Liver (tissue), 9 donors: ENCODE measurements around the gene MAP3K4. TPM values are rescaled to one million over a fixed set of nuclear protein-coding genes. Genes with fewer than 3 reads are reported as not detected.

Source experiments
- DNase-seq: peaks from one replicate; pipeline ENCODE4 v3.0.0-alpha.2; 2017; ENCODE audit warnings: low spot score
- H3K27ac ChIP-seq, 2 donors: one replicate each; pipeline ENCODE4 v1.7.0; 2013; ENCODE audit warnings: inconsistent platforms in 2 of 2, low read length in 2 of 2, control low read depth in 1 of 2, low read depth in 1 of 2, mild to moderate bottlenecking in 1 of 2
- H3K27me3 ChIP-seq, 4 donors: one replicate each; pipeline versions ENCODE4 v1.6.1 to v1.7.0; 2013; ENCODE audit warnings: low read length in 3 of 4, inconsistent platforms in 1 of 4, mild to moderate bottlenecking in 1 of 4, moderate library complexity in 1 of 4; ENCODE audit not compliant: control insufficient read depth in 4 of 4, insufficient read depth in 4 of 4
- H3K36me3 ChIP-seq, 4 donors: one replicate each; pipeline versions ENCODE4 v1.6.1 to v1.7.0; 2013; ENCODE audit warnings: low read length in 3 of 4, mild to moderate bottlenecking in 3 of 4, low read depth in 1 of 4, moderate library complexity in 1 of 4; ENCODE audit not compliant: control insufficient read depth in 4 of 4, insufficient read depth in 3 of 4
- H3K4me1 ChIP-seq, 4 donors: one replicate each; pipeline versions ENCODE4 v1.6.1 to v1.7.0; 2013; ENCODE audit warnings: low read length in 3 of 4, mild to moderate bottlenecking in 3 of 4, moderate library complexity in 1 of 4; ENCODE audit not compliant: control insufficient read depth in 4 of 4, insufficient read depth in 4 of 4
- H3K4me3 ChIP-seq, 3 donors: one replicate each; pipeline versions ENCODE4 v1.6.1 to v1.7.0; 2013; ENCODE audit warnings: low read length in 3 of 3, control low read depth in 1 of 3, low read depth in 1 of 3, mild to moderate bottlenecking in 1 of 3
- H3K9ac ChIP-seq, 2 donors: one replicate each; pipeline ENCODE4 v1.7.0; 2013; ENCODE audit warnings: low read length in 2 of 2, mild to moderate bottlenecking in 2 of 2, moderate library complexity in 2 of 2, control low read depth in 1 of 2, low read depth in 1 of 2
- H3K9me3 ChIP-seq, 4 donors: one replicate each; pipeline versions ENCODE4 v1.6.1 to v1.7.0; 2013; ENCODE audit warnings: low read length in 3 of 4; ENCODE audit not compliant: control insufficient read depth in 4 of 4
- ATF3 ChIP-seq: IDR thresholded peaks from 2 replicates; pipeline ENCODE4 v1.6.1; 2016; ENCODE audit warnings: antibody characterized with exemption
- EGR1 ChIP-seq, 2 donors: IDR thresholded peaks; 2 replicates each; pipeline ENCODE4 v1.6.1; 2016 to 2018; ENCODE audit warnings: antibody characterized with exemption in 2 of 2, low read depth in 2 of 2
- FOXA1 ChIP-seq: IDR thresholded peaks from 2 replicates; pipeline ENCODE4 v1.6.1; 2016; ENCODE audit warnings: antibody characterized with exemption
- FOXA2 ChIP-seq: IDR thresholded peaks from 2 replicates; pipeline ENCODE4 v1.6.1; 2016; ENCODE audit warnings: antibody characterized with exemption
- GABPA ChIP-seq, 2 donors: IDR thresholded peaks in 1 of 2; conservative IDR thresholded peaks in 1 of 2; 2 replicates each; pipeline ENCODE4 v1.6.1; 2016; ENCODE audit warnings: antibody characterized with exemption in 2 of 2, mild to moderate bottlenecking in 1 of 2, moderate library complexity in 1 of 2
- HNF4A ChIP-seq, 2 donors: conservative IDR thresholded peaks; 2 replicates each; pipeline ENCODE4 v1.6.1; 2016; ENCODE audit warnings: antibody characterized with exemption in 2 of 2, mild to moderate bottlenecking in 2 of 2
- HNF4G ChIP-seq: IDR thresholded peaks from 2 replicates; pipeline ENCODE4 v1.6.1; 2016; ENCODE audit warnings: antibody characterized with exemption
- JUND ChIP-seq, 2 donors: IDR thresholded peaks; 2 replicates each; pipeline ENCODE4 v1.6.1; 2016; ENCODE audit warnings: antibody characterized with exemption in 2 of 2
- NR2F2 ChIP-seq: IDR thresholded peaks from 2 replicates; pipeline ENCODE4 v1.6.1; 2016; ENCODE audit warnings: antibody characterized with exemption
- RAD21 ChIP-seq, 2 donors: IDR thresholded peaks; 2 replicates each; pipeline ENCODE4 v1.6.1; 2016; ENCODE audit warnings: antibody characterized with exemption in 2 of 2, mild to moderate bottlenecking in 2 of 2
- RXRA ChIP-seq, 2 donors: IDR thresholded peaks; 2 replicates each; pipeline ENCODE4 v1.6.1; 2017 to 2018; ENCODE audit warnings: antibody characterized with exemption in 2 of 2, mild to moderate bottlenecking in 1 of 2
- SP1 ChIP-seq: IDR thresholded peaks from 2 replicates; pipeline ENCODE4 v1.6.1; 2018; ENCODE audit warnings: antibody characterized with exemption, mild to moderate bottlenecking
- TAF1 ChIP-seq: conservative IDR thresholded peaks from 2 replicates; pipeline ENCODE4 v1.6.1; 2016; ENCODE audit warnings: antibody characterized with exemption, mild to moderate bottlenecking
- YY1 ChIP-seq: IDR thresholded peaks from 2 replicates; pipeline ENCODE4 v1.6.1; 2016; ENCODE audit warnings: antibody characterized with exemption, mild to moderate bottlenecking
- WGBS: extraction: QIAGEN DNeasy Blood & Tissue Kit; methylation state at CpG from one replicate; pipeline ENCODE4 v1.1.7; 2013; 5-methylcytosine and 5-hydroxymethylcytosine counted together
- polyA plus RNA-seq, 2 donors: library from polyadenylated mRNA; stranded (reverse) in 1 of 2; unstranded in 1 of 2; fragments of 200-250 nt in 1 of 2; fragments of >200 nt in 1 of 2; fragmentation: Nextera tagmentation in 1 of 2; extraction: Ambion mirVana in 1 of 2; gene quantifications; one replicate each; pipeline versions ENCODE4 v1.2.1 to v1.2.3, GENCODE V29; 2013 to 2015
- total RNA-seq, 2 donors: library from RNA; depleted of rRNA; stranded (reverse); fragments of >200 nt; gene quantifications; one replicate each; pipeline ENCODE4 v1.2.3, GENCODE V29; 2014
- TF ChIP-seq, protein P1 (sequence below): IDR thresholded peaks from 2 replicates; pipeline ENCODE4 v1.6.1; 2016; ENCODE audit warnings: antibody characterized with exemption
- TF ChIP-seq, protein P2 (sequence below): fragments of 150-350 bp; IDR thresholded peaks from 2 replicates; pipeline ENCODE4 v1.5.1; 2017; ENCODE audit warnings: improper control_type of control experiment, low read depth, low read length; ENCODE audit not compliant: missing input control
- TF ChIP-seq, protein P3 (sequence below): IDR thresholded peaks from 2 replicates; pipeline ENCODE4 v1.6.1; 2016; ENCODE audit warnings: antibody characterized with exemption, mild to moderate bottlenecking
- TF ChIP-seq, protein P4 (sequence below): IDR thresholded peaks from 2 replicates; pipeline ENCODE4 v1.6.1; 2016; ENCODE audit warnings: antibody characterized with exemption
- donor health status: healthy.
- donor health status: healthy.
- donor health status: healthy.
- donor health status: healthy.
- donor health status: healthy.

Gene MAP3K4
- total and polyA plus RNA-seq, 4 donors: 4.3 to 20.0 (median 11.7) TPM

DNA sequence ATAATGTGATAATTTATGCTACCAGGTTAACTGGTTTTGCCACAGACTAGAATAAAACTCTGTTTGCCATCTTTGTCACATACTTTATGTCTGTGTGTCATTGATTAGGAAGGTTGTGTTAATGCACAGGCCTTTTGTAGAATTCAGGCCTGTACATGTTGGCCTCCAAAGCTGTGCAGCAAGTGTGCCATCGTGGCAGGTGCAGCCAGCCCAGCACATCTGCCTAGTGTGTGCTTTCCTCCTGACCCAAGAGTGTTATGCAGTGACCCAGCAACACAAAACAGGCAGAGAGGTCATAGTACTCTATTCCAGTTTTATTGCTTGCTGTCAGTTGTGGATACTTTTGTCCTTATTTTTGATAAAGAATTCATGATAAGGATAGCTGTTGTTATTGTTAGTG is 3.7 kb downstream of the MAP3K4 start:
- DNase-seq: no peak
- H3K27ac ChIP-seq: no peak overlapping the region
- H3K9ac ChIP-seq: no peak overlapping the region
- H3K36me3 ChIP-seq: no peaks in the 10 kb centered on the region
- H3K27me3 ChIP-seq: no peaks in the 10 kb centered on the region
- H3K9me3 ChIP-seq: no peaks in the 10 kb centered on the region
- H3K4me3 ChIP-seq: no peak overlapping the region
- WGBS: 32% methylated on average over 1 of the region's 1 CpG
- TF ChIP-seq GABPA (IDR thresholded peaks at IDR 0.05 in 1 of 2, conservative IDR thresholded peaks at IDR 0.05 in 1 of 2) (no peak), RXRA (IDR thresholded peaks at IDR 0.05) (no peak), SP1 (no peak), NR2F2 (no peak), FOXA2 (no peak), EGR1 (IDR thresholded peaks at IDR 0.05; ENCODE audit: low read depth in 2 of 2) (no peak), RAD21 (IDR thresholded peaks at IDR 0.05) (no peak), FOXA1 (no peak), HNF4G (no peak), HNF4A (conservative IDR thresholded peaks at IDR 0.05) (no peak), ATF3 (no peak), TAF1 (no peak), YY1 (no peak)
- TF ChIP-seq, protein P1, sequence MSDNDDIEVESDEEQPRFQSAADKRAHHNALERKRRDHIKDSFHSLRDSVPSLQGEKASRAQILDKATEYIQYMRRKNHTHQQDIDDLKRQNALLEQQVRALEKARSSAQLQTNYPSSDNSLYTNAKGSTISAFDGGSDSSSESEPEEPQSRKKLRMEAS: no peak
- TF ChIP-seq, protein P2, sequence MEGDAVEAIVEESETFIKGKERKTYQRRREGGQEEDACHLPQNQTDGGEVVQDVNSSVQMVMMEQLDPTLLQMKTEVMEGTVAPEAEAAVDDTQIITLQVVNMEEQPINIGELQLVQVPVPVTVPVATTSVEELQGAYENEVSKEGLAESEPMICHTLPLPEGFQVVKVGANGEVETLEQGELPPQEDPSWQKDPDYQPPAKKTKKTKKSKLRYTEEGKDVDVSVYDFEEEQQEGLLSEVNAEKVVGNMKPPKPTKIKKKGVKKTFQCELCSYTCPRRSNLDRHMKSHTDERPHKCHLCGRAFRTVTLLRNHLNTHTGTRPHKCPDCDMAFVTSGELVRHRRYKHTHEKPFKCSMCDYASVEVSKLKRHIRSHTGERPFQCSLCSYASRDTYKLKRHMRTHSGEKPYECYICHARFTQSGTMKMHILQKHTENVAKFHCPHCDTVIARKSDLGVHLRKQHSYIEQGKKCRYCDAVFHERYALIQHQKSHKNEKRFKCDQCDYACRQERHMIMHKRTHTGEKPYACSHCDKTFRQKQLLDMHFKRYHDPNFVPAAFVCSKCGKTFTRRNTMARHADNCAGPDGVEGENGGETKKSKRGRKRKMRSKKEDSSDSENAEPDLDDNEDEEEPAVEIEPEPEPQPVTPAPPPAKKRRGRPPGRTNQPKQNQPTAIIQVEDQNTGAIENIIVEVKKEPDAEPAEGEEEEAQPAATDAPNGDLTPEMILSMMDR: no peak
- peaks cover 0 to 17% (median 15%) of the 10 kb centered on the region in 4 donors for H3K4me1 ChIP-seq

DNA sequence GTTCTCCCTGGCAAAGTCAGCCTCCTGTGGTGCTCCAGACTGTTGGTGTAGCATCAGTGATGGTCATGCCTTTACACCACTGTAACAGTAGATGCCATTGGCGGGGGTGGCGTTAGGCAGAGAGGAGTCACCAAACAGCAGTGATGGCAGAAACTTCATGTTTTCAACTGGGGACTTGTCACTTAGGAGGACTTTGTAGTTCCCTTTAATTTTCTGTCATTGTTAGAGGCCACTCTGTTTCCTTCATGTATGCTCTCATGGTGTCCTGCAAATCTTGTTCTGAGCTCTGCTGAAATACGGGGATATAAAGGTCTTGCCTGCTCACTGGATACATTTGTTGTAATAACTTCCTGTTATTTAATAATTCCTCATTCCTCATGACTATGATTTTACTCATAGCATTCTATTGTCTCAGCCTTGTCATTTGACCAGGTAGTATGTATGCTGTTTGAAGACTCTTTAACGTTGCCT is 4.6 kb downstream of the MAP3K4 start:
- no peaks in the 10 kb centered on the region for H3K36me3 ChIP-seq

More for the DNA sequence above, 4.6 kb downstream of the MAP3K4 start:
- no peaks in the 10 kb centered on the region for H3K27me3 ChIP-seq
- H3K9me3 ChIP-seq: no peaks in the 10 kb centered on the region
- TF ChIP-seq, protein P2: no peak
- TF ChIP-seq YY1 (no peak), SP1 (no peak), NR2F2 (no peak), HNF4A (conservative IDR thresholded peaks at IDR 0.05) (no peak), GABPA (IDR thresholded peaks at IDR 0.05 in 1 of 2, conservative IDR thresholded peaks at IDR 0.05 in 1 of 2) (no peak), JUND (IDR thresholded peaks at IDR 0.05) (no peak), RAD21 (IDR thresholded peaks at IDR 0.05) (no peak), EGR1 (IDR thresholded peaks at IDR 0.05; ENCODE audit: low read depth in 2 of 2) (no peak), FOXA2 (no peak), TAF1 (no peak), FOXA1 (no peak), RXRA (IDR thresholded peaks at IDR 0.05) (no peak), HNF4G (no peak), ATF3 (no peak)
- TF ChIP-seq, protein P3, sequence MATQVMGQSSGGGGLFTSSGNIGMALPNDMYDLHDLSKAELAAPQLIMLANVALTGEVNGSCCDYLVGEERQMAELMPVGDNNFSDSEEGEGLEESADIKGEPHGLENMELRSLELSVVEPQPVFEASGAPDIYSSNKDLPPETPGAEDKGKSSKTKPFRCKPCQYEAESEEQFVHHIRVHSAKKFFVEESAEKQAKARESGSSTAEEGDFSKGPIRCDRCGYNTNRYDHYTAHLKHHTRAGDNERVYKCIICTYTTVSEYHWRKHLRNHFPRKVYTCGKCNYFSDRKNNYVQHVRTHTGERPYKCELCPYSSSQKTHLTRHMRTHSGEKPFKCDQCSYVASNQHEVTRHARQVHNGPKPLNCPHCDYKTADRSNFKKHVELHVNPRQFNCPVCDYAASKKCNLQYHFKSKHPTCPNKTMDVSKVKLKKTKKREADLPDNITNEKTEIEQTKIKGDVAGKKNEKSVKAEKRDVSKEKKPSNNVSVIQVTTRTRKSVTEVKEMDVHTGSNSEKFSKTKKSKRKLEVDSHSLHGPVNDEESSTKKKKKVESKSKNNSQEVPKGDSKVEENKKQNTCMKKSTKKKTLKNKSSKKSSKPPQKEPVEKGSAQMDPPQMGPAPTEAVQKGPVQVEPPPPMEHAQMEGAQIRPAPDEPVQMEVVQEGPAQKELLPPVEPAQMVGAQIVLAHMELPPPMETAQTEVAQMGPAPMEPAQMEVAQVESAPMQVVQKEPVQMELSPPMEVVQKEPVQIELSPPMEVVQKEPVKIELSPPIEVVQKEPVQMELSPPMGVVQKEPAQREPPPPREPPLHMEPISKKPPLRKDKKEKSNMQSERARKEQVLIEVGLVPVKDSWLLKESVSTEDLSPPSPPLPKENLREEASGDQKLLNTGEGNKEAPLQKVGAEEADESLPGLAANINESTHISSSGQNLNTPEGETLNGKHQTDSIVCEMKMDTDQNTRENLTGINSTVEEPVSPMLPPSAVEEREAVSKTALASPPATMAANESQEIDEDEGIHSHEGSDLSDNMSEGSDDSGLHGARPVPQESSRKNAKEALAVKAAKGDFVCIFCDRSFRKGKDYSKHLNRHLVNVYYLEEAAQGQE: no peak
- TF ChIP-seq, protein P1: no peak
- TF ChIP-seq, protein P4, sequence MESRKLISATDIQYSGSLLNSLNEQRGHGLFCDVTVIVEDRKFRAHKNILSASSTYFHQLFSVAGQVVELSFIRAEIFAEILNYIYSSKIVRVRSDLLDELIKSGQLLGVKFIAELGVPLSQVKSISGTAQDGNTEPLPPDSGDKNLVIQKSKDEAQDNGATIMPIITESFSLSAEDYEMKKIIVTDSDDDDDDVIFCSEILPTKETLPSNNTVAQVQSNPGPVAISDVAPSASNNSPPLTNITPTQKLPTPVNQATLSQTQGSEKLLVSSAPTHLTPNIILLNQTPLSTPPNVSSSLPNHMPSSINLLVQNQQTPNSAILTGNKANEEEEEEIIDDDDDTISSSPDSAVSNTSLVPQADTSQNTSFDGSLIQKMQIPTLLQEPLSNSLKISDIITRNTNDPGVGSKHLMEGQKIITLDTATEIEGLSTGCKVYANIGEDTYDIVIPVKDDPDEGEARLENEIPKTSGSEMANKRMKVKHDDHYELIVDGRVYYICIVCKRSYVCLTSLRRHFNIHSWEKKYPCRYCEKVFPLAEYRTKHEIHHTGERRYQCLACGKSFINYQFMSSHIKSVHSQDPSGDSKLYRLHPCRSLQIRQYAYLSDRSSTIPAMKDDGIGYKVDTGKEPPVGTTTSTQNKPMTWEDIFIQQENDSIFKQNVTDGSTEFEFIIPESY: no peak
- no peak overlapping the region for H3K9ac ChIP-seq
- peaks cover 0 to 20% (median 15%) of the 10 kb centered on the region in 4 donors for H3K4me1 ChIP-seq
- WGBS: 89% methylated on average over 4 of the region's 4 CpGs
- H3K27ac ChIP-seq: no peak overlapping the region
- no peak for DNase-seq
- H3K4me3 ChIP-seq: no peak overlapping the region
